GM18868 (cell line): ENCODE results near the gene GIN1.
A peak's percentile ranks its signal among the peaks of the same experiment; 100 is the strongest.
"Not testable (repeated sequence)": the region's sequence is repeated elsewhere in the genome, so short reads cannot be mapped to it uniquely, and the experiment has no call there.

Experiments used
- ATAC-seq: cut with Tn5 transposase; IDR thresholded peaks from one replicate; pipeline ENCODE4 v1.9.1; 2021; ENCODE audit warnings: mild to moderate bottlenecking, moderate library complexity; ENCODE audit not compliant: unreplicated experiment

Gene GIN1

DNA sequence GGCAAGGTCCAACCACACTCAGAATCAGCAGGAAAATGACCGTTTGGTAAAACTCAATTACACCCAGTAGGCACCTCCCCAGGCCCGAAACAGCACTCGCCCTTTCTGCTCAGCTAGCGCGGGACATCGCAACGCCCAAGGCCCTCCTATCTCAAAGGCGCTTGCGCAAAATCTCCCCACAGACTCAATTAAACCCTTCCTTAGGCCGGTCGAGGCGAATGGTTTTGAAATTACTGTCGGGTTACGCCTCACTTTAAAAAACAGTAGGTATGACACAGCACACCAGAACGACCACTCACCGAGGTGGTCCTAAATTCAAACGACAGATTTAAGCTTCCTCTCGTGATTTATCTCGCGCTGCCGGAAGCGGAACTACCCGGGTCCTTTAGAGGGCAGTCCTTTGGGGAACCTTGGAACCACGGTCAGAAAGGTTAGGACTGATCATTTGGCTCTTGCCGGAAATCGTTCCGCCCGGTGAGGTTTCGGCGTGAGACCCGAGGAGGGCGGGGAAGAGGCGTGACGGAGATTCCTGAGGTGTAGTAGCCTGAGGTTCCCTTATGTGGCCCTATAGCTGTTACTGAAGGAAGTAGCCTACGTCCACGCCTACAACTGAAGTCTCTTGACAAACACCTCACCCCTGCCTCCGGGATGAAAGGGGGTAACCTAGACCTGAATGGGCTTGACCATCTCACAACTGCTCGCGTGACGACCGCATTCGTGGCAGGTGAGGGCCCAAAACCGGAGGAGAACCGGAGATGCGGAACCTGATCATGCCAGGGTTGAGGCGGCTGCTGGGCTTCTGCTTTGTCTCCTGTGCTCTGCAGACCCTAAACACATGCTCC lies at the start of gene GIN1, which contains the start of gene PPIP5K2:
TSS of gene GIN1 (minus strand) at position 374 of the 842 bp plus-strand sequence. CDS start 11,431 bp downstream, outside the sequence.
TSS of gene PPIP5K2 (plus strand) at position 537 of the 842 bp plus-strand sequence. CDS start 9,289 bp downstream, outside the sequence.
- ATAC-seq, result peak; percentile 91

GRCh38 chr5:103166706-103167105 lies 46.8 kb upstream of the GIN1 start:
- no peak for ATAC-seq

DNA sequence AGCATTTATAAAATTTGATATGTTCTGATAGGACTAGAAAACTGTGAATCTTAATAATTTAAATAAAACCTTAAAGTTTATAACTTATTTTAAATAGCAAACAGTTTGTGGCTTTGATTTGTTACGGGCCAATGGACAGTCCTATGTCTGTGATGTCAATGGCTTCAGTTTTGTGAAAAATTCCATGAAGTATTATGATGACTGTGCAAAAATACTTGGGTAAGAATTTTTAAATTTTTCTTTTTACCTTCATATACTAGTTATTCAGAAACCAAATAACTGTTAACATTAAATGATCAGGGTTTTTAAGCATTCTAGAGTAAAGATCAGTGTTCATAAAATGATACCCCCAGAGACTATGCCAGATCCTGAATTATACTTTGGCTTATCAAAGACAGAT lies 31.2 kb upstream of the GIN1 start:
- ATAC-seq, result no peak

- ATAC-seq, result no peak
Observed at GRCh38 chr5:103148213-103148612, 28.3 kb upstream of the GIN1 start.

DNA sequence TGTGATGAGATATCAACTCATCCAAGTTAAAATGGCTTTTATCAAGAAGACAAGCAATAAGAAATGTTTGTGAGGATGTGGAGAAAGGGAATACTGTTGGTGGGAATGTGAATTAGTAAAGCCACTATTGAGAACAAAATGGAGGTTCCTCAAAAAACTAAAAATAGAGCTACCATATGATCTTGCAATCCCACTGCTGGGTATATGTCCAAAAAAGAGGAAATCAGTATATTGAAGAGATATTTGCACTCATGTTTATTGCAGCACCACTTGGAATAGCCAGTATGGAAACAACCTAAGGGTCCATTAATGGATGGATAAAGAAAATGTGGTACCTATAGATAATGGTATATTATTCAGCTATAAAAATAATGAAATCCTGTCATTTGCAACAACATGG lies 25.3 kb upstream of the GIN1 start:
- no peak for ATAC-seq

GRCh38 chr5:103142132-103142531 lies 22.2 kb upstream of the GIN1 start:
- not testable (repeated sequence) for ATAC-seq

- peak; percentile 98 for ATAC-seq
Observed at GRCh38 chr5:103139264-103139865, 19.4 kb upstream of the GIN1 start.

GRCh38 chr5:103138202-103138690 lies 18.3 kb upstream of the GIN1 start:
- no peak for ATAC-seq

DNA sequence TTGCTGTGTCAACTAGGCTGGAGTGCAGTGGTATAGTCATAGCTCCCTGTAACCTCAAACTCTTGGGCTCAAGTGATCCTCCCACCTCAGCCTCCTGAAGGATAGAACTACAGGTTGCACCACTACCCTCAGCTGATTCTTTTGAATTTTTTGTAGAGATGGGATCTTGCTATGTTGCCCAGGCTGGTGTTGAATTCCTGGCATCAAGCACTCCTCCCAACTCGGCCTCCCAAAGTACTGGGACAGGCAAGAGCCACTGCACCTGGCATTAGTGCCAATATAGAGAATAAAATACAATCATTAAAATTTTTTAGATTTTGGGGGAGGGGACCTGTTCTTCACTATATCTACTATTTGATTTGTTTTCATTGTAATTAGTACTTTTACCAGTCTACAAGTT lies 15.5 kb upstream of the GIN1 start:
- no peak for ATAC-seq

DNA sequence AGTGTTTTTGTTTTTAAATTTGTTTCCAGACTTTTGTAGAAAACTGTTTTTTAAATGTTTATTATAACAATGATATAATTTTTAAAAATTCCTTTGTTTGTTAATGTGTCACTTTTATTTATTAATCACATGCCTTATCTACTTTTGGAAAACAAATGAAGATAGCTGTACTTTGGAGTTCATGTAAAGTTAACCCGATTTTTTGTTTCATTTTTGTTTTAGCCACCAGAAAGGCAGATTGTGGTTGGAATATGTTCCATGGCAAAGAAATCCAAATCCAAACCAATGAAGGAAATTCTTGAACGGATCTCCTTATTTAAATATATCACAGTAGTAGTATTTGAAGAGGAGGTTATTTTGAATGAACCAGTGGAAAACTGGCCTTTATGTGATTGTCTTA lies 13.3 kb upstream of the GIN1 start:
- no peak for ATAC-seq

- ATAC-seq, result no peak
Observed at GRCh38 chr5:103132684-103133083, 12.7 kb upstream of the GIN1 start.

GRCh38 chr5:103128202-103128601 lies 8.3 kb upstream of the GIN1 start:
- ATAC-seq, result no peak

DNA sequence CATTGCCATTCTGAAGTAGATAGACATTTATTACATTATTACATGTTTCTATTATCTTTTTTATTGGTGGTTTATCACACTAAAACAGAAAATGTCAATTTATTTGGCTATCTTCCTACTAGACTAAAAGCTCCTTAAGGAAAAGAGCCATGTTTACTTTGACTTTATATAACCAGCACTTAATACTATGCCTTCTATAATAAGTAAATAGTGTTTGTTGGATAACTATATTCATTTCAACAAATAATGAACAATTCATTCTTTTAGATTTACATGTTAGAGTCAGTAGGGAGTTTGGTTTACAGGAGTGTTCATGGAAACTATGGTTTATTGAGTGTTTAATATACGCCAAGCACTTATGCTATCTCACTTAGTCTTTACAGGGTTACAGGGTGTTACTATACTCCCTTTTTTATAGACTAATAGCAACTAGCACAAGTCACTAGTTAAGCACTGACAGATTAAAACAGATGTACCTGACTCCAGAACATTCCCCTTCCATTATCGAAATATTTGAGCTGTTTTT lies 7.4 kb upstream of the GIN1 start:
- ATAC-seq, result no peak

DNA sequence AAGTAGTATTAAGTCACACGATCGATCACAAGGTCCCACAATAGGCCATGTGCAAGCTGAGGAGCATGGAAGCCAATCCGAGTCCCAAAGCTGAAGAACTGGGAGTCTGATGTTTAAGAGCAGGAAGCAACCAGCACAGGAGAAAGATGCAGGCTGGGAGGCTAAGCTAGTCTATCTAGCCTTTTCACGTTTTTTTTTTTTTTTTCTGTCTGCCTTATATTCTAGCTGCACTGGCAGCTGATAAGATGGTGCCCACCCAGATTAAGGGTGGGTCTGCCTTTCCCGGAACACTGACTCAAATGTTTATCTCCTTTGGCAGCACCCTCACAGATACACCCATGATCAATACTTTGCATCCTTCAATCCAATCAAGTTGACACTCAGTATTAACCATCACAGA lies 6.6 kb upstream of the GIN1 start:
- no peak for ATAC-seq

DNA sequence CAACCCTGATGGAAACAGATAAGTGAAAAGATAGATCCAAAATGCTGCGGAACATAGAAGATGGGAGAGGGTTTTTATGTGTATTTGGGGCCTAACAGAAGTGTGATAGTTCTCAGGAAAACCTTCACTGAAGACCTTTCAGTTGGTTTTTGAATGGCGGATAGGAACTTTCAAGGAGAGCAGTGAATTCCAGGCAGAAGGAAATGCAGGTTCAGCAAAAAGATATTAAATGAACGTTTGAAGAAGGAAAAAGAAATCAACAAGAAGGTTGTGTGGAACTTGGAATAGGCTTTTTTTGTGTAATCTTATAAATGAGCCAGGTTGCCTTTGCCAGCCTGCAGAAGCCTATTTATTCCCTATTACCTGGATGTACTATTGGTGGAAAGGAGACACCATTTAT lies 2.3 kb upstream of the GIN1 start:
- no peak for ATAC-seq

DNA sequence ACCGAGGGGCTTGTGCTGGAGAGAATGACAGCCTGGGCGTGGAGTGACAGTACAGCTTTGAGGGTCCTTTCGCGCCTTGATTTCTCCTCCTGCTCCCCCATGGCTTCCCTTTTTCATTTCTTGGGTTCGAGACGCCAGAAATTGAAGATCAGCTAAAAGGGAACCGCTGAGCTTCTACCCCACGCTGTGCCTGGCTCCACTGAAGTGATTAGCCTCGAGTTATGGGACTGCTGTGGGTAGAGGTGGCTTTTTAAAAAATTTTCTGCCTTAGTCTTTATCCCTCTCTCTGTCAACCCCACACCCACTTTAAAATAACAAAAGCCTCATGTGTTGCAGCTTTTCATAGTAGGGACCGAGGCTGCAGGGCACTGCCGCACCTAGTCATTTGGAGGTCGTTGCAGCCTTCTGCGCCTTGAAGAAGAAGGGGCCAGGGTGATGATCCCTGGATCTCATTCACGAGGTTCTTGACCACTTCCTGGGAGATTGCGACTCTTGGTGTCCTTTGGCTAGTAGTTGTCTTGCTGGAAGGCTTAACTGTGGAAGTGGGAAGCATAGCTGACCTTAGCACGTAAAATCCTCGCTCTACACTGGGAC lies 766 bp upstream of the GIN1 start:
- no peak for ATAC-seq

DNA sequence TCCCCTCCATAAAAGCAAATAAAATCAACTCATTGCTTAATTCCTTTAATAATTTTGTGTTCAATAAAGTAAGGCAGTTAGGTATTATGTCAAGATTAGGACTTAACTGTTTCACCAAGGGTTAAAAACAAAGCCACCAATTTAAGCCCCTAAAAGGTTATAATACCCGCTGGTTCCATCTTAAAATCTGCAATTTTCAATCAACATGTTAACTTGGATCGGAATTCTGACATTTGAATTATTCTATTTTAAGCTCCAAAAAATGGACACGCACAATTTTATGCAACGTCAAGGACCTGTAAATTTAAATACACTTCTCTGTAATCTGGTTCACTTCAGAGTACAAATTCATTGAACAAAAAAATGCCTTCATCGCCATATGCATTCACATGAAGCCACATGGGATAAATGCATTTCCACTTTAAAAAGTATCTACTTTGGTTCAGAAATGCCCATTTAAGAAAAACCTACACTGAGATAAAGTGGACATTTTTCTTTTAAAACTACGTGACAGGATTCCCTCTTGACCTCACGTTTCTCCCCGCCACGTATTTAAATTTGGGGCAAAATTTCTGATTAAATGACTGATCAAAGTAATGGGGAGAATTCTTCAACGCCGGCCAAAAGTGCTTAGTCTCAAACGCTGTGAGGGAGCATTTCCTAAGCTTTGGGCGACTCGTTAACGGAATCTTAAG lies 721 bp downstream of the GIN1 start:
- no peak for ATAC-seq

DNA sequence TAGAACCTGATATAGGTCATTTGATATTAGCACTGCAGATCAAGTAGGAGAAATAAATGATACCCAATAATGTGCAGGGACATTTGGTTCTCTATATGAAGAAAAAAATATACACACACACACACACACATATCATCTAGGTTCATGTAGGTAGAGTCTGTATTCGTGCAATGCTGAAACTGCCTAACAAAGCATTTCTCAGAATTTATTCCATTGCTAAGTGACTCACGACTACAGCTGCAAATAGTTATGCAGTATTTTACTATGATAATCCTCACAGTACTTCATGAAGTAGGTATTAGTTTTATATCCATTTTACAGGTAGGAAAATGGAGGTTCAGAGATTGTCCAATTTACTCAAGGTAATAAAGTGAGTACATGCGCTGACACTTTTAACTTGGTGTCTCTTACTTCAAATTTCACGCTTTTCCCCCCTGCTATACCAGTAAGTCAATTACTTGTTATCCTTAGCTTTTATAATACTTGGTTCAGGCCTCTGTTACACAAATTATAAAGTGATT lies 2.4 kb downstream of the GIN1 start:
- no peak for ATAC-seq

GRCh38 chr5:103114440-103114839 lies 5.5 kb downstream of the GIN1 start:
- no peak for ATAC-seq

- no peak for ATAC-seq
Observed at GRCh38 chr5:103112910-103113309, 7.0 kb downstream of the GIN1 start.

DNA sequence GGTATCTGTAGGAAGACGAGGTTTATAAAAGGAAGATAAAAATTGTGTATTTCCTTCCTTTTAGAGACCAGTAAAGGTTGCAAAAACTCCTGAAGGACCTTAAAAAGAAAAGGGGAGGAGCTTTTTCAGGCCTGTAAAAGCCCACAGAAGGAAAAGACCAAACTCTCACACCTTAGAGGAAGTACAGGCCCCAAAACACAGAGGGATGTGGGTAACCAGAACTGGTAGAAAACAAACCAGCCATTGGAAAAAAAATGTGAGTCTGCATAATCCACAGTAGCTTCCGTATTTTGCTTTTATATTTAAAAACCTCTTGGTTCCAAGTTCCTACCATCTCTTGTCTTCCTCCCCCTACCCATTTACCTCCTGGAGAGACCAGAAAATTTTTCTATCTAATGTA lies 8.5 kb downstream of the GIN1 start:
- no peak for ATAC-seq
